ENCODE measurements around the gene ARPC1A. TPM values are rescaled to one million over a fixed set of nuclear protein-coding genes. Genes with fewer than 3 reads are reported as not detected.

Gene ARPC1A
- total and polyA plus RNA-seq, 2 of the 8 experiments (the other 6 are each of a cell fraction or from before 2014, with no cell fraction given), result 123 to 155 TPM

DNA sequence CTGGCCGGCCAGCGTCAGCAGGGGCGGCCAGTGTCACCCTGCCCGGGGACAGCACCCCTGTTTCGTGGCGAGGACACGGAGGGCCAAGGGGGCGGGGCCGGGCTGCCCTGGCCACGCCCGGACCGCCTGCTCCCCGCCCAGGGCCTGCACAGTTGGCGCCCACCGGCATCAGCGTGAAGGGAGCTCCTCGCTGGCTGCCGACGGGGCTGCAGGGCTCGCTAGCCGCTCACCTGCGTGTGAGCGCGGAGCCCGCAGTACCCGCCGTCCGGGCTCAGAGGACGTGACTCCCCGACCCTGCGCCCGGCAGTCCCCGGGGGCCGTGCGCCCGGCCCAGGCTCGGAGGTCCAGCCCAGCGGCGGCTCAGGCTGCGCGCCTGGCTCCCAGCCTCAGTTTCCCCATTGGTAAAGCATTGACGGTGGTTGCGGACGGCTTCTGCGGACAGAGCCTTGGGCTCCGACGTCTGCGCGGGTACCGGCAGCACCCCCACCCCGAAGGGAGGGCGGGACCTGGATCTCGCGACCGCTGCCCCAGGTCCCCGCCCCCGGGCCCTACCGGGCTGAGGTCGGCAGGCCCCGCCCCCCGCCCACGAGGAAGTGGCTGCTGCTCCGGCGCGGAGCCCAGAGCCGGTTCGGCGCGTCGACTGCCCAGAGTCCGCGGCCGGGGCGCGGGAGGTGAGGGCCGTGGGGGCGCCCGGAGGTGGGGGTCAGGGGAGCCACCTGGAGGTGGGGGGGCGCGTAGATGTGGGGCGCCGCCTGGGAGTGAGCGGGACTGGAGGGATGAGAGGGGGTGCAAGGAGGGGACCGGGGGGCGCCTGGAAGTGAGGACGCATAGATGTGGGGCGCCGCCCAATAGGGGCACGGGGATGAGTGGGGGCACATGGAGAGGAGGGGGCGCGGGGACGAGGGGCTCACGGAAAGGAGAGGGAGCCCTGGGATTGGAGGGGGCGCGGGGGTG lies 48.7 kb downstream of the ARPC1A start, which contains the start of gene ARPC1B:
Gene ARPC1B, plus strand, starts transcription at position 620 of the 954 bp plus-strand sequence. CDS start 10,985 bp downstream, outside the sequence.
- 0% methylated on average over 48 of the region's 95 CpGs; no CpG with 5 or more reads in 1 of the 2 experiments for WGBS, 2 experiments (ENCODE audit: extremely low coverage in 1 of 2, insufficient coverage in 1 of 2, insufficient read length in 1 of 2, insufficient replicate concordance in 2 of 2, low coverage in 1 of 2, low lambda C conversion rate in 2 of 2, missing lambda C conversion rate in 1 of 2)
- Histone ChIP-seq H3K4me1 (replicated peaks in 1 of 4; ENCODE audit: control insufficient read depth in 3 of 4, insufficient read depth in 4 of 4, low read length in 3 of 4) (peaks cover 0 to 2% (median 0%) of the 10 kb centered on the region in 4 experiments; a peak in 2 of 7 replicates), H3K4me2 (ENCODE audit: insufficient read depth in 1 of 2, low read depth in 2 of 2, low read length in 2 of 2) (peak within 1 kb of the TSS; percentile 47 to 79), H4K20me1 (replicated peaks in 1 of 2; ENCODE audit: control insufficient read depth in 1 of 2, insufficient read depth in 2 of 2, low read length in 2 of 2) (peaks cover 4% of the 10 kb centered on the region in 2 experiments), H3K79me2 (ENCODE audit: control insufficient read depth in 1 of 2, insufficient read depth in 2 of 2, low read length in 2 of 2) (peaks cover 0 to 5% of the 10 kb centered on the region in 2 experiments; a peak in 2 of 4 replicates), H2BK20ac (ENCODE audit: low read length) (no peak within 1 kb of the TSS), H3K14ac (ENCODE audit: insufficient read length) (no peak within 1 kb of the TSS), H2AFZ (ENCODE audit: low read length) (peak within 1 kb of the TSS; percentile 67; the same call in 1 of the 2 replicates), H2BK5ac (ENCODE audit: low read depth, low read length) (peak within 1 kb of the TSS; percentile 78; the same call in 1 of the 2 replicates), H2AK5ac (ENCODE audit: low read depth, low read length) (no peak within 1 kb of the TSS), H3K27me3 (replicated peaks in 1 of 4; ENCODE audit: control insufficient read depth in 3 of 4, extremely low read depth in 1 of 4, insufficient read depth in 3 of 4, low read length in 3 of 4) (no peaks in the 10 kb centered on the region), H3K79me1 (ENCODE audit: low read depth, low read length) (peaks cover 3% of the 10 kb centered on the region; the same call in 1 of the 2 replicates), H2BK12ac (ENCODE audit: low read depth, low read length) (no peak within 1 kb of the TSS), H3K4me3 (ENCODE audit: extremely low read depth in 1 of 4, insufficient read depth in 2 of 4, low read depth in 3 of 4, low read length in 4 of 4) (peak within 1 kb of the TSS; percentile 65 to 95 (median 70)), H2BK15ac (ENCODE audit: low read length) (no peak within 1 kb of the TSS), H3K23me2 (ENCODE audit: low read depth, low read length) (0 out of 2 replicates have a peak, but pooled peaks cover 6% of the 10 kb centered on the region), H2BK120ac (replicated peaks; ENCODE audit: low read depth, low read length) (no peak within 1 kb of the TSS), H3K23ac (ENCODE audit: insufficient read length) (no peak within 1 kb of the TSS), H4K8ac (ENCODE audit: extremely low read depth, insufficient read depth, low read length) (peak within 1 kb of the TSS; percentile 85), H4K91ac (replicated peaks; ENCODE audit: insufficient read length, low read length) (peak within 1 kb of the TSS; percentile 54), H3K56ac (replicated peaks; ENCODE audit: insufficient read length, low read depth, low read length) (peak within 1 kb of the TSS; percentile 69), H3K9me3 (ENCODE audit: insufficient read depth in 2 of 2, low read depth in 1 of 2, low read length in 1 of 2) (no peaks in the 10 kb centered on the region), H3K9ac (replicated peaks in 1 of 4; ENCODE audit: extremely low read depth in 1 of 4, low read depth in 3 of 4, low read length in 3 of 4) (peak within 1 kb of the TSS in 3 of 4 experiments; percentile 43 to 65 (median 58); a peak in 6 of 7 replicates), H3K18ac (ENCODE audit: extremely low read depth, low read length) (peak within 1 kb of the TSS; percentile 78), H4K5ac (ENCODE audit: insufficient read length, low read depth, low read length) (peak within 1 kb of the TSS; percentile 76), H3K27ac (ENCODE audit: low read depth, low read length) (no peak within 1 kb of the TSS; the same call in 1 of the 2 replicates), H3K36me3 (ENCODE audit: control insufficient read depth in 2 of 4, insufficient read depth in 4 of 4, low read length in 3 of 4) (peaks cover 0 to 3% (median 0%) of the 10 kb centered on the region in 4 experiments; a peak in 1 of 8 replicates), H3K4ac (replicated peaks; ENCODE audit: insufficient read length, low read depth, low read length) (peak within 1 kb of the TSS; percentile 38)
- POLR2A ChIA-PET (ENCODE audit: partially characterized antibody), result interaction anchor here (0.6 to 5.5 kb wide), 11 partner anchors 8 to 348 kb away, joined by 3 to 49 read pairs (median 4); partner anchors contain the start of genes BUD31, CPSF4, PDAP1 and PTCD1
- FAIRE-seq, result no peak
- CTCF ChIA-PET (ENCODE audit: partially characterized antibody), result interaction anchor here (0.9 to 1.4 kb wide), 2 partner anchors 9 to 33 kb away, joined by 3 to 8 read pairs; no protein-coding TSS in a partner anchor
- DNase-seq (ENCODE audit: low read depth in 1 of 2, low spot score in 2 of 2), result peak in 1 of 2 experiments; percentile 80
- TF ChIP-seq TEAD4 (IDR thresholded peaks at IDR 0.05; ENCODE audit: low read depth, low read length), result no peak
- TF ChIP-seq, protein P1, sequence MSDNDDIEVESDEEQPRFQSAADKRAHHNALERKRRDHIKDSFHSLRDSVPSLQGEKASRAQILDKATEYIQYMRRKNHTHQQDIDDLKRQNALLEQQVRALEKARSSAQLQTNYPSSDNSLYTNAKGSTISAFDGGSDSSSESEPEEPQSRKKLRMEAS (IDR thresholded peaks at IDR 0.05), result peak; percentile 21
- TF ChIP-seq SUZ12 (IDR thresholded peaks at IDR 0.05; ENCODE audit: low read length), result peak; percentile 33; the same call in 1 of the 2 replicates
- TF ChIP-seq SIN3A (conservative IDR thresholded peaks at IDR 0.05 in 1 of 2, IDR thresholded peaks at IDR 0.05 in 1 of 2; ENCODE audit: low read depth in 1 of 2, low read length in 2 of 2), result peak in 1 of 2 experiments; percentile 59; a peak in 1 of 4 replicates
- peak; percentile 36 for TF ChIP-seq ASH2L (IDR thresholded peaks at IDR 0.05; ENCODE audit: low read length)
- TF ChIP-seq KDM4A (IDR thresholded peaks at IDR 0.05; ENCODE audit: low read depth, low read length, severe bottlenecking), result peak; percentile 59
- 0 out of 2 replicates have a peak, but pooled peaks have one; percentile 54 for TF ChIP-seq CHD2 (IDR thresholded peaks at IDR 0.05; ENCODE audit: low read length)
- peak; percentile 8; the same call in 1 of the 2 replicates for TF ChIP-seq TAF1 (IDR thresholded peaks at IDR 0.05; ENCODE audit: low read depth, low read length)
- 0 out of 2 replicates have a peak, but pooled peaks have one; percentile 14 for TF ChIP-seq KDM1A (IDR thresholded peaks at IDR 0.05; ENCODE audit: borderline replicate concordance, low read length)
